EL (cell line): Measurements from ENCODE around the gene MBOAT2.

Experiments used
- DNase-seq: peaks from one replicate; pipeline ENCODE4 v3.0.0-alpha.2; 2016

MBOAT2 gene

GRCh38 chr2:8851811-8852560 lies 151.5 kb downstream of the MBOAT2 start:
- DNase-seq = no peak

- no peak for DNase-seq
These were observed 152.5 kb downstream of the MBOAT2 start for GRCh38 chr2:8850845-8851487.

DNA sequence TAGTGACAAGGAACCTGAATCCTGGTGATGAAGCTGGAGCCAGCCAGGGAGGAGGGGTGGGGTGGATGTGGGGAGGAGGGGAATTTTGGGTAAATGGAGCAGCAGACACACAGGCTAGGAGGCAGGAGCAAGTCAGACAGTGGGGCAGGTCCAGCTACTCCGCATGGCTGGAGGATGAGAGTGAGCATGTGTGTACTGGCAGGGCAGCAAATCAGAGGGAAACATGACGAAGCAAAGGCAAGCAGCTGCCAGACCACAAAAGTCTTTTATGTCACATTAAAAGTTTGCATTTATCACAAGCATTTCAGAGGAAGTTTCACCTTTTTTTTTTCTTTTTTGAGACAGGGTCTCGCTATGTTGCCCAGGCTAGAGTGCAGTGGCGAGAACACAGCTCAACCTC lies 154.2 kb downstream of the MBOAT2 start:
- peak; percentile 18 for DNase-seq

DNA sequence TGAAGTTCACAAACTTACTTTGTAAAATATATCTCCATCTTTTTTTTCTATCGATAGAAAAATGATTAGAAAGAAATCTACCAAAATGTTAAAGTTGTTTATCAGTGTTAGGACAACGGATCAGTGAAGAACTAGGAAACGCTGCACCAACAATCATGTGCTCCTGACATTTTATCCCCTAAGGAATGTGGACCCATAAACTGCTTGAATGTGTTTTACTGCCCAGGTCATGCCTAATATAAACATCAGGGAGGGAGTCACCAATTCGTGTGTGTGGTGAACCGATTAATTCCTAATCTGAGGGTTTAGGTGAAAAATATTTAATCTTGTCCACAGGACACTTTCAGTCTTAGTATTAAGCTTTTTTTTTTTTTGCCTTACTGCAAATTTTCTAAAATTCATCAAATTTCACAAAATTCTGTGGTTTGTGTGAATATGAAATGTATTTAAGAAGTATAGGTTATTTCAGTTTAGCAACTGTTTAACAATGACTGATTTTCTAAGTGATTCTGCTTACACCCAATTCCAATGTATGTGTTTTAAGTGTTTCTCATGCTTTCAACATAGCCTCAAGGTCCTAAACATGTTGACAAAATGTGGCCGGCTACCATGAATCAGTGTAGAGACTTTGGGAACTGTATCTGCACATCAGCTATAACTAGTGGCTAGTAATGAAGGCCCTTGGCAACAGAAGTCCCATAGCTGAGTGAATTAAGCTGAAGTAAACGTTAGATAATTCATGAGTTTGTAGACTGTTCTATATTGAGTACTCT lies 155.0 kb downstream of the MBOAT2 start:
- DNase-seq = no peak

- DNase-seq = no peak
These were observed 156.1 kb downstream of the MBOAT2 start for GRCh38 chr2:8847400-8847799.

- DNase-seq = no peak
These were observed 161.6 kb downstream of the MBOAT2 start for GRCh38 chr2:8841932-8842331.

- no peak for DNase-seq
These were observed 162.9 kb downstream of the MBOAT2 start for GRCh38 chr2:8840475-8841091.

GRCh38 chr2:8839189-8839965 lies 164.1 kb downstream of the MBOAT2 start:
- DNase-seq = no peak

DNA sequence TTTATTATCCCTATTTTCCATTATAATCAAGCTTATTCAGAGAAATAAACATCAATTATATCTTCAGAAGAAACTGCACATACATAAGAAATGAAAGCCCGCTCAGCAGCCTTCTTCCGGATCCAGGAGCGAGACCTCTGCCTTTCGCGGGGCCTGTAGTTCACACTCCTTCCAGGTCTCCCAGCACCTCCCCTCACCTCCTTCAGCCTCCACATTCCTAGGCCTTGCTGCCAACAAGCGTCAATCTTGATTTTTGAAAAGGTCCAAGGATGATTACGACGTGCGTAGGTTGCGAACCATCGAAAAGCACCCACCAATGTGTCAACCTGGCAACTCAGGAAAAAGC lies 165.7 kb downstream of the MBOAT2 start:
- DNase-seq = no peak

DNA sequence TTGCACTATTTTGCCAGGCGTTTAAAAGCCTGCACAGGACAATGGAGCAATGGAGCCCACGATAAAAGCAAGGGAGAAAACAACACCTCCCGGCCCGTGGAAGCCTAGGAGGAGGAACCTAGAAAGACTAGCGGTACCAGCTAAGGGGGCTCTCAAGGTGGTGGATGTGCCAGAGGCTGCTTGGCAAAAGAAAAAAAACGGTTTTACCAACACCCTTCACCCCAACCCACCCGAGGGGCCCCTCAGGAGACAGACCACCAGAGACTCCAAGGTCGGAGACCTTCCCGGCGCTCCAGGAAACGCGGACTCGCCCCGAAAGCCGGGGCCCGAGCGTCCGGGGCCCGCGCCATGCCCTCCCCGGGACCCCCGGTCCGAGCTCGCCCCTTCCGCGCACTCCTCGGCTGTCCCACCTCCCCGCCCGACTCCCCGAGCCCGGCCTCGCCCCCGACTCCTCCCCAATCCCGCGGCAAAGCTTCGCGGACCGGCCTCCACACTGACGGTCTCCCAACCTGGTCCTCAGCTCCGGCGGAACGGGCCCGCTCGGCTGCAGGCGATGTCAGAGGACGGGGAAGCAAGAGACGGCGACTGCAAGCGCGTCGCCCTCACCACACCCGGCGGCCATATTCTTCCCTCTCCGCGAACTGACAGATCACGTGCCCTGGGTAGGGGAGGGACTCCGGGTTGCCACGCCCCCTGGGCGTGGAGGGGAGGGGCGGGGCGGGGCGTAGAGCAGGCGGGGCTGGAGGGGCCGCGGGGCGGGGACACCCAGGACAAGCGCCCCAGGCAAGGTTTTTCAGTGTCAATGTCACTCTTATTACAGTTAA lies 166.3 kb downstream of the MBOAT2 start, which contains the start of gene KIDINS220:
Gene KIDINS220, minus strand, starts transcription at position 643 of the 824 bp plus-strand sequence. CDS start 10,520 bp downstream, outside the sequence.
- peak; percentile 84 for DNase-seq

DNA sequence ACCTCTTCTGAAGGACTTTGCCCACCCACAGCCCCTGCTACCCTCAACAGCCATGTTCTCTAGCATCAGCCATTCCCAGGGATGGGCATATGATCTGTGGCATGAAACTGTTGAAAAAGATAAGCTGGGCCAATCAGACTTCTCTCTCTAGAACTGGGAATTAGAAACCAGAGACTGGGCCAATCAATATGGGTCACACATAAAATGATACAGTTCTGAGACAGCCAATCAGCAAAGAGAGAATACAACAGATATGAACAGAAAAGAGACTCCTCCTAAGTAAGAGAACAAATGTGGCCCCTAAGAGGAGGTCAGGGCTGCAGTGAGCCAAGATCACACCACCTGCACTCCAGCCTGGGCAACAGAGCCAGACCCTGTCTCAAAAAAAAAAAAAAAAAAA lies 168.2 kb downstream of the MBOAT2 start:
- no peak for DNase-seq

GRCh38 chr2:8833853-8834252 lies 169.6 kb downstream of the MBOAT2 start:
- DNase-seq = no peak

- no peak for DNase-seq
These were observed 172.0 kb downstream of the MBOAT2 start for GRCh38 chr2:8831516-8831915.

DNA sequence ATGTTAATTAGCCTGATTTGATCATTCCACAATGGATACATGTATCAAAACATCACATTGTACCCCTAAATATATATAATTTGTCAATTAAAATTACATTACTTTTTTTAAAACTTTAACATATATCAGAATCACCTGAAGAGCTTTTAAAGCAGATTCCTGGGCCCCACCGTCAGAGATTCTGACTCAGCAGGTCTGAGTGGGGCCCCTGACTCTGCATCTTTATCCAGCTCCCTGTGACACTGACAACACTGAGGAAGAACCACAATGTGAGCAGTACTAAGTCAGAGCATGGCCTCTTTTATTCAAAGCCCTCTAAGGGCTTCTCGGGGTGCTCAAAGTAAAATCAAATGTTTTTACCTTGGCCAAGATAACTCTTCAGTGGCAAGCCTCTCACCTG lies 175.8 kb downstream of the MBOAT2 start:
- no peak for DNase-seq

DNA sequence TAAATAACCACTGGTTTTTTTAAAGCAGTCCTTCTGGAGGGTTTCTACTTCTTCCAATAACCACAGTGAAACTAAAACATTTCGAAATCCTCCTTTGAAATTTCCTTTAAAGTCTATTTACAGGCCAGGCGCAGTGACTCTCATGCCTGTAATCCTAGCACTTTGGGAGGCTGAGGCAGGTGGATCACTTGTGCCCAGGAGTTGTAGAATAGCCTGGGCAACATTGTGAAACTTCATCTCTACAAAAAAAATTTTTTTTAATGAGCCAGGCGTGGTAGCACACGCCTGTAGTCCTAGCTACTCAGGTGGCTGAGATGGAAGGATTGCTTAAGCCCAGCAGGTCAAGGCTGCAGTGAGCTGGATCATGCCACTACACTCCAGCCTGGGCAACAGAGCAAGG lies 181.3 kb downstream of the MBOAT2 start:
- no peak for DNase-seq

DNA sequence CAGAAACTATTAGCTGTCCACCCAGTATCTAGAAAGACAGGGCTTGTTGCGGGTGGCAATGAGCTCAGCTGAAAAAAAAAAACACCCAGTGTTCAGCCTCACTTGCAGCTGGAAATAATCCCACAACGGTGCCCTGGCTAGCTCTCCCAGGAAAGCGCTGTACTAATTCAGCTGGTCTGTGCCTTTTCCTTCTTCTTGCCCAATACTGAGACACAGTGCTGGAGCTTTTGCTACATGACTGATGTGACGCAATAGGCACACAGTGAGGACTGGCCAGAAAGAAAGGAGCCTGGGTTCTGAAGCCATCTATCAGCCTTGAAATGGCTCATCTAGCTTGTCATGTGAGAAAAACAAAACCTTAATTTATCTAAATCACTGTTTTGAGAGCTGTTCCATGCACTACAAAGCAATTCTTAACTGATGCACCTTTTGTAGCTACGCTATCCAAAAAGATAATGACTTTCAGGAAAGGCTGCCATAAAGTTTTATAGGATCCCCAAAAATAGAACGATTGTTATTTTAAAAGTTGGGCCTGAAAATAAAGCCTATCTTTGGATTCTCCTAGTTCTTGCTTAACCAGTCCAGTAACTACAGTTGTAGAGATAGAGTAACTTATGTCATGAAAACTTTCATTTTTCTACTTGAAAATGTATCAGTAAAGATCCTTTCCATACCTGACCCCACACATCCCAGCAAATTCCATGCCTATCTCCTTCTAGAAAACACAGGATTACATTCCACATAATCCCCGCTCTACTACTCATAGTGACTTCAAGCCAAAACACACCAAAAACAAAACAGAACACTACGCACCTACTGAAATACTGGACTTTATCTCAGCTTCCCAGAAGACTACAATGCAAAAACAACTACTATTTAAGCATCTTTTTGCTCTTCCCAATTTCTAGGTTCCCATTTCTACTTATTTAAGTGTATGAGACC lies 181.9 kb downstream of the MBOAT2 start:
- peak; percentile 15 for DNase-seq

DNA sequence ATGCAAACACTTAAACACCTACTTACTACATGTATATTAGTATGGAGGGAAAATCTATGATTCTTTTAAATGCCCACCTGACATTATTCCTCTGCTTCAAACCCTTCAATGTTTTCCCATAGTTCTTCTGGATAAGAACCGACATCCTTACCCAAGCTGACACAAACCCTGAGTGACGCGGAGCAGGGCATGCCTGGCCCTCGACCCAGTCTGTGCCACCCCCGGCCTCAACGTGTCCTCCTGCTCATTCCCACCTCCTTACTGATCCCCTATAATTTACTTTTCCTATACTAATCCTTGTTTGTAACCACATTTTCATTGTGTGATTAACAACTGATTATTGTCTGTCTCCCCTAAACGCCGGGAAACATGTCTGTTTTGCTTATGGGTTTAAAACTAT lies 183.5 kb downstream of the MBOAT2 start:
- no peak for DNase-seq

DNA sequence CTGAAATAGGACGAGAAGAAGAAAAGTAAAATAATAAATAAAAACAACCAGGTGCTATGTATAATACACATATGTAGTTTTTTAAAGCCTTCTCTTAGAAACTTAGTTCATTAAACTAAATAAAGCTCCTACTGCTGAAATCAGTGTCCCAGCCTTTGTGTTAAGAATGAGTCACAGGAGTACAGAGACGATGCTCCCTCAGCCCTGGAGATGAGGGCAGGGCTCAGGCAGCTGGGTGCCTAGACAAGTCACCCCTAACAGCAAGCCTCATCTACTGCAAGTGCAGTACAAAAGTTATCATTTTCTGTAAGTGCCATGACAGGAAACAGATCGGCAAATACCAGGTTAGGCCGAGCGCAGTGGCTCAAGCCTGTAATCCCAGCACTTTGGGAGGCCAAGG lies 184.3 kb downstream of the MBOAT2 start:
- DNase-seq = peak; percentile 40

DNA sequence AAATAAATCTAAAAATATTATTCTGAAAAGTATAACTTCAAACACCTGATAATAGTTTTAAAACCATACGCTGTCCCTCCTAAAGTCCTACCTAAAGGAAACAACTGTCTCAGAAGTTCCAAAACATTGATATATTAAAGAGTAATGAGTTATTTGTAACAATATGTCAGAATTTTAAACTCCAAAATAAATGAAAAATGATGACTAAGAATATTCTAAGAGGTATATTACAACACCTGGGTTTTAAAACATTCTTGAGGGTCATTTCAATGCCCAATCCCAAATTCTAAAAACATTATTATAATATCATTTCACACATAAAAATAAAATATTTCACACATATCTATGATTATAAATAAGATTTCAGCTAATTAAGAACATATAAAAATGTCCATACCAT lies 186.3 kb downstream of the MBOAT2 start:
- DNase-seq = no peak

DNA sequence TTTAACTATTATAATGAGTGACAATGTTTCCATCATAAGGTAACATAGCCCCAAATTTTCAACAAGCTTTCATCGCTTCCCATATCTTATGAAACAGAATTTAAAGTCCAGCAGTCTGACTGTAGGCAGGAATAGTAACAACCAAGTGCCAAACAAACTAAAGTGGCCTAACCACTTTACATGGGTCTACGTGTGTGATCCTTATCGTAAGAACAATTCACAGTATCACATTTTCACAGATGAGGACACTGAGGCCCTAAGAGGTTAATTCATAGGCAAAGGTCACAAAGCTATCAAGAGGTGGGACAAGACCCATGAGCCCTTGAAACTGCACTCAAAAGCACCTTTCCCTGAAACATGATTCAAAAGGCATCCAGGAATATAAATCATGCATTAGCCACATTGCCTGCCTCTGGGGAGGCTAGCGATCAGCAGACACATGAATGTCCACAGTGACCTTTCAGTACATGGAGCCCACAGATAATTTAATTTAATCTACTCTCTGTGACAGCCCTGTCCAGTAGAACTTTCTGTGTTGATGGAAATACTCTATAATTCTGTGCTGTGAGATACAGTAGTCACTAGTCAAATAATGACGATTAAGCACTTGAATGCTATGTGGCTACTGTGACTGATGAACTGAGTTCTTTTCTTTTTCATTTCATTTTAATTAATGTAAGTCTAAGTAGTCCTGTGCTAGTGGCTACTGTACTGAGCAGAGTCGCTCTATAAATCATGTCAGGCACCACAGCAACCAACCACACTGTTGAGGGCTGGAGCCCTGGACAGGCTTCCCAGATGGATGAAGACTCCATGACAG lies 196.4 kb downstream of the MBOAT2 start:
- no peak for DNase-seq
